ENCODE measurements around the gene SERP2.

- TF ChIP-seq CTCF (conservative IDR thresholded peaks at IDR 0.05 in 1 of 2, IDR thresholded peaks at IDR 0.05 in 1 of 2; ENCODE audit: low read depth in 1 of 2, low read length in 2 of 2) (no peak), EZH2 (IDR thresholded peaks at IDR 0.05; ENCODE audit: low read length, missing control alignments) (no peak)
Observed at GRCh38 chr13:44399074-44399473, 25.4 kb downstream of the SERP2 start.

Data from fibroblast of lung (primary cell).